ENCODE data around the gene CHSY3.

Gene CHSY3

GRCh38 chr5:130102375-130102774, 198.1 kb downstream of the CHSY3 start:
- TF ChIP-seq CTCF (IDR thresholded peaks at IDR 0.05): no peak
- no peak overlapping the region for H2AFZ ChIP-seq
- no peak overlapping the region for H3K9ac ChIP-seq
- H3K36me3 ChIP-seq (ENCODE audit: control insufficient read depth, insufficient read depth, low read length): no peaks in the 10 kb centered on the region
- no peaks in the 10 kb centered on the region for H3K79me2 ChIP-seq
- no peaks in the 10 kb centered on the region for H3K4me1 ChIP-seq
- H3K4me3 ChIP-seq (ENCODE audit: low read depth, low read length): no peak overlapping the region
- H3K27ac ChIP-seq: no peak overlapping the region
- no peaks in the 10 kb centered on the region for H3K27me3 ChIP-seq (ENCODE audit: control insufficient read depth, insufficient read depth, low read length)
- H3K4me2 ChIP-seq (ENCODE audit: low read length): no peak overlapping the region
- no peaks in the 10 kb centered on the region for H3K9me3 ChIP-seq (ENCODE audit: control insufficient read depth, low read length)

GRCh38 chr5:130102960-130103359, 198.7 kb downstream of the CHSY3 start:
- TF ChIP-seq CTCF (IDR thresholded peaks at IDR 0.05): no peak
- Histone ChIP-seq H3K4me2 (ENCODE audit: low read length) (no peak overlapping the region), H3K4me3 (ENCODE audit: low read depth, low read length) (no peak overlapping the region), H3K9ac (no peak overlapping the region), H3K36me3 (ENCODE audit: control insufficient read depth, insufficient read depth, low read length) (no peaks in the 10 kb centered on the region), H3K79me2 (no peaks in the 10 kb centered on the region), H2AFZ (no peak overlapping the region), H3K4me1 (no peaks in the 10 kb centered on the region), H3K27ac (no peak overlapping the region), H3K9me3 (ENCODE audit: control insufficient read depth, low read length) (no peaks in the 10 kb centered on the region), H3K27me3 (ENCODE audit: control insufficient read depth, insufficient read depth, low read length) (no peaks in the 10 kb centered on the region)

- Histone ChIP-seq H3K4me1 (no peaks in the 10 kb centered on the region), H2AFZ (no peak overlapping the region), H3K36me3 (ENCODE audit: control insufficient read depth, insufficient read depth, low read length) (no peaks in the 10 kb centered on the region), H3K79me2 (no peaks in the 10 kb centered on the region), H3K27ac (no peak overlapping the region), H3K9ac (no peak overlapping the region), H3K27me3 (ENCODE audit: control insufficient read depth, insufficient read depth, low read length) (no peaks in the 10 kb centered on the region), H3K9me3 (ENCODE audit: control insufficient read depth, low read length) (no peaks in the 10 kb centered on the region), H3K4me3 (ENCODE audit: low read depth, low read length) (no peak overlapping the region), H3K4me2 (ENCODE audit: low read length) (no peak overlapping the region)
- no peak for TF ChIP-seq CTCF (IDR thresholded peaks at IDR 0.05)
Measured at GRCh38 chr5:130104895-130105688, 200.8 kb downstream of the CHSY3 start.

- H3K4me3 ChIP-seq (ENCODE audit: low read depth, low read length): no peak overlapping the region
- H3K79me2 ChIP-seq: no peaks in the 10 kb centered on the region
- H3K4me2 ChIP-seq (ENCODE audit: low read length): no peak overlapping the region
- no peaks in the 10 kb centered on the region for H3K36me3 ChIP-seq (ENCODE audit: control insufficient read depth, insufficient read depth, low read length)
- H3K4me1 ChIP-seq: no peaks in the 10 kb centered on the region
- no peak for TF ChIP-seq CTCF (IDR thresholded peaks at IDR 0.05)
- no peaks in the 10 kb centered on the region for H3K27me3 ChIP-seq (ENCODE audit: control insufficient read depth, insufficient read depth, low read length)
- no peak overlapping the region for H3K9ac ChIP-seq
- H3K27ac ChIP-seq: no peak overlapping the region
- no peak overlapping the region for H2AFZ ChIP-seq
- H3K9me3 ChIP-seq (ENCODE audit: control insufficient read depth, low read length): no peaks in the 10 kb centered on the region
Measured at GRCh38 chr5:130106480-130106879, 202.2 kb downstream of the CHSY3 start.

GRCh38 chr5:130109152-130109551, 204.9 kb downstream of the CHSY3 start:
- no peaks in the 10 kb centered on the region for H3K9me3 ChIP-seq (ENCODE audit: control insufficient read depth, low read length)
- no peak overlapping the region for H3K27ac ChIP-seq
- H3K4me2 ChIP-seq (ENCODE audit: low read length): no peak overlapping the region
- no peaks in the 10 kb centered on the region for H3K79me2 ChIP-seq
- no peak overlapping the region for H3K9ac ChIP-seq
- H3K36me3 ChIP-seq (ENCODE audit: control insufficient read depth, insufficient read depth, low read length): no peaks in the 10 kb centered on the region
- H3K27me3 ChIP-seq (ENCODE audit: control insufficient read depth, insufficient read depth, low read length): no peaks in the 10 kb centered on the region
- TF ChIP-seq CTCF (IDR thresholded peaks at IDR 0.05): no peak
- no peak overlapping the region for H3K4me3 ChIP-seq (ENCODE audit: low read depth, low read length)
- no peaks in the 10 kb centered on the region for H3K4me1 ChIP-seq
- no peak overlapping the region for H2AFZ ChIP-seq
